Activated T-cell treated with anti-CD3 and anti-CD28 coated beads, Interleukin-2, amount 50 U/mL, for 1 hour (primary cell): ENCODE results near the gene EIF4G3.

Experiments used
- DNase-seq: peaks from one replicate; pipeline ENCODE4 v3.0.0-alpha.2; 2020

Gene EIF4G3

GRCh38 chr1:21022279-21023040, 154.2 kb downstream of the EIF4G3 start:
- no peak for DNase-seq

- DNase-seq: no peak
Measured at GRCh38 chr1:21021311-21021710, 155.4 kb downstream of the EIF4G3 start.

- DNase-seq: no peak
Measured at GRCh38 chr1:21020151-21020550, 156.5 kb downstream of the EIF4G3 start.

GRCh38 chr1:21018673-21019072, 158.0 kb downstream of the EIF4G3 start:
- DNase-seq: no peak

- DNase-seq: no peak
Measured at GRCh38 chr1:21013510-21013909, 163.2 kb downstream of the EIF4G3 start.

GRCh38 chr1:21012937-21013336, 163.8 kb downstream of the EIF4G3 start:
- DNase-seq: no peak

GRCh38 chr1:21007876-21008275, 168.8 kb downstream of the EIF4G3 start:
- DNase-seq: no peak

- DNase-seq: no peak
Measured at GRCh38 chr1:21005466-21006239, 171.0 kb downstream of the EIF4G3 start.

- no peak for DNase-seq
Measured at GRCh38 chr1:21003281-21004045, 173.2 kb downstream of the EIF4G3 start.

- DNase-seq: no peak
Measured at GRCh38 chr1:21001042-21001441, 175.7 kb downstream of the EIF4G3 start.

- DNase-seq: no peak
Measured at GRCh38 chr1:21000245-21000594, 176.5 kb downstream of the EIF4G3 start.

- no peak for DNase-seq
Measured at GRCh38 chr1:20999525-21000244, 177.0 kb downstream of the EIF4G3 start.

GRCh38 chr1:20998826-20999225, 177.9 kb downstream of the EIF4G3 start:
- no peak for DNase-seq

GRCh38 chr1:20997602-20998224, 179.0 kb downstream of the EIF4G3 start:
- DNase-seq: no peak

- DNase-seq: no peak
Measured at GRCh38 chr1:20996554-20996953, 180.1 kb downstream of the EIF4G3 start.

GRCh38 chr1:20993716-20994575, 182.8 kb downstream of the EIF4G3 start:
- no peak for DNase-seq

- DNase-seq: no peak
Measured at GRCh38 chr1:20992322-20993056, 184.2 kb downstream of the EIF4G3 start.

- no peak for DNase-seq
Measured at GRCh38 chr1:20988943-20989342, 187.8 kb downstream of the EIF4G3 start.

GRCh38 chr1:20987831-20988825, 188.6 kb downstream of the EIF4G3 start:
- no peak for DNase-seq
